ENCODE data around the gene CYFIP2.

- TF ChIP-seq CTCF (IDR thresholded peaks at IDR 0.05; ENCODE audit: low read length) (peak; percentile 57), EZH2phosphoT487 (IDR thresholded peaks at IDR 0.05; ENCODE audit: low read length) (no peak)
These were observed 165.7 kb downstream of the CYFIP2 start for GRCh38 chr5:157431544-157432200.
